ENCODE data around the gene ITGA7.

The ITGA7 gene

GRCh38 chr12:55637467-55637866 lies 70.2 kb downstream of the ITGA7 start:
- DNase-seq, result peak; percentile 52

DNA sequence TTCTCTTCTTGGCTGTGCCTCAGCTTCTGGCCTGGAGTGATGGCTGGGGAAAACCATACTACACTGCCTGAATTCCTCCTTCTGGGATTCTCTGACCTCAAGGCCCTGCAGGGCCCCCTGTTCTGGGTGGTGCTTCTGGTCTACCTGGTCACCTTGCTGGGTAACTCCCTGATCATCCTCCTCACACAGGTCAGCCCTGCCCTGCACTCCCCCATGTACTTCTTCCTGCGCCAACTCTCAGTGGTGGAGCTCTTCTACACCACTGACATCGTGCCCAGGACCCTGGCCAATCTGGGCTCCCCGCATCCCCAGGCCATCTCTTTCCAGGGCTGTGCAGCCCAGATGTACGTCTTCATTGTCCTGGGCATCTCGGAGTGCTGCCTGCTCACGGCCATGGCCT lies 70.9 kb downstream of the ITGA7 start, which contains the start of gene OR10P1:
OR10P1 (plus strand) TSS at position 40 of the 400 bp plus-strand sequence; CDS start at position 40, 0 bp downstream.
- DNase-seq, result no peak

DNA sequence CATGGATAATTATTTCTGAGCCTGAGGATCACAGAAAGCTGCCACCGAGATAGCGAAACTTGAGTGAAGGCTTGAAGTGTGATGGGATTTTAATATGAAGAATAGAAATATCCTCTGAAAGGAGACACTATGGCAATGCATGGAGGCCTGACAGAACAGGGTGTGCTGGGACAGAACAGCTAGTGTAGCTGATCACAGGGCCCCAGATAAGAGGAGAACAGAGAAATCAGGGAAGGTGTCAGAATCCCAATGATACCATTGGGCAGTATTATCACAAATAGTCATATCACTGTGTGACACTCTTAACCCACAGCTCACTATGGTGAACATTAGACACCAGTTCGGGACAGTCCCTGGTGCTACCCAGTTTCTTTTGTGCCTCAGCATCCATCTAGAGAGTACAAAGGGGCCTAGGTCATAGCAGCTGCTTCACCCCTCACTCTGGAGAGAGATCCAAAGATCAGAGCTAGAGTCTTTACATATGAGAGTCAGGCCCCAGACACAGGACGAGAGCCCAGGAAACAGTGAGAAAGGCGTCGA lies 71.5 kb downstream of the ITGA7 start:
- DNase-seq, result no peak
